HG03135 (cell line): Measurements from ENCODE around the gene GP9.
"Not testable (repeated sequence)": the region's sequence is repeated elsewhere in the genome, so short reads cannot be mapped to it uniquely, and the experiment has no call there.

Experiments used
- ATAC-seq: cut with Tn5 transposase; IDR thresholded peaks from one replicate; pipeline ENCODE4 v1.9.1; 2021; ENCODE audit warnings: mild to moderate bottlenecking, moderate library complexity; ENCODE audit not compliant: unreplicated experiment

The GP9 gene

GRCh38 chr3:129106866-129107565, 46.4 kb downstream of the GP9 start:
- no peak for ATAC-seq

- no peak for ATAC-seq
These were observed 47.2 kb downstream of the GP9 start for GRCh38 chr3:129107793-129108192.

- ATAC-seq, result not testable (repeated sequence)
These were observed 50.6 kb downstream of the GP9 start for GRCh38 chr3:129111076-129111780.
